IMR-90 (cell line): ENCODE measurements around the gene GALNT9.

Experiments
- CHD1 ChIP-seq: IDR thresholded peaks from 2 replicates; pipeline ENCODE4 v1.6.1; 2012; ENCODE audit warnings: low read depth, low read length, improper control_type of control experiment
- MAZ ChIP-seq: IDR thresholded peaks from 2 replicates; pipeline ENCODE4 v1.6.1; 2012; ENCODE audit warnings: low read depth, mild to moderate bottlenecking, low read length, improper control_type of control experiment, moderate library complexity, borderline replicate concordance
- RAD21 ChIP-seq: IDR thresholded peaks from 2 replicates; pipeline ENCODE4 v1.6.1; 2012; ENCODE audit warnings: low read length, improper control_type of control experiment
- TF ChIP-seq, protein P1 (sequence below): conservative IDR thresholded peaks from 2 replicates; pipeline ENCODE4 v1.5.1; 2012; ENCODE audit warnings: mild to moderate bottlenecking, low read depth, low read length, improper control_type of control experiment

DNA sequence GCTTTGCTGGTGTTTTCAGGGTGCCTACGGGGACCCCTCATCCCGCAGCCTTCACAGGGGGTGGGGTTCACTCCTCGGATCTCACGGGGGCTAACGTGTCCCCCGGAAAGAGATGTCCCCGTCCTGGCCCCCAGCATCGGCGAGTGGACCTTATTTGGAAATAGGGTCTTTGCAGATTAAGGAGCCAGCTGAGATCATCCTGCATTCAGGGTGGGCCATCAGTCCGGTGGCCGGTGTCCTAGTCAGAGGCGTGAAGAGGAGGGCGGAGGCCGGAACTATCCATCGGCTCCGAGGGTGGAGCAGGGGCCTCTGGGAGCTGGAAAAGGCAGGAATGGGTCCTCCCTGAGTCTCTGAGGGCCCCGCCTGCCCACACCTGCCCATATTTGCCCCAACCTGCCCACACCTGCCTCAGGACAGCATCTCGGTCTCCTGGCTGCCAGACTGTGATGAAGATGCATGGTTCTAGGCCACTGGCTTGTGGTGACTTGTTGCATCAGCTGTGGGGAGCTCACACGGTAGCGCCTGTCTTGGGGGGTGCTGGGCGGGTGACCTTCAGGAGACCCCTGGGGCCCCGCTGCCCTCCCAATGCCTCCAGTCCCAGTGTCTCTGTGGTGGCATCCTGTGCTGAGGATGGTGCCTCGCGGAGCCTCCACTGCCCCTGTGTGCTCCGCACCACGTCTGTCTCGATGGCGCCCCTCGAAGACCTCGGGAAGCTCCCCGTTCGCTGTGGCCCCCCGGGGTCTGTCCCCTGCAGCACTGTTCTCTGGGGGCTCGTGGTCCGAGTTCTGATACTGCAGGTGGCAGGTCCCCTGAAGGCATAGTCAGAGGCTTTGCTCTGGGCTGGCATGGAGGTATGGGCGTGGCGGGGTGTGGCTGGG is 170.5 kb downstream of the GALNT9 start:
- TF ChIP-seq, protein P1, sequence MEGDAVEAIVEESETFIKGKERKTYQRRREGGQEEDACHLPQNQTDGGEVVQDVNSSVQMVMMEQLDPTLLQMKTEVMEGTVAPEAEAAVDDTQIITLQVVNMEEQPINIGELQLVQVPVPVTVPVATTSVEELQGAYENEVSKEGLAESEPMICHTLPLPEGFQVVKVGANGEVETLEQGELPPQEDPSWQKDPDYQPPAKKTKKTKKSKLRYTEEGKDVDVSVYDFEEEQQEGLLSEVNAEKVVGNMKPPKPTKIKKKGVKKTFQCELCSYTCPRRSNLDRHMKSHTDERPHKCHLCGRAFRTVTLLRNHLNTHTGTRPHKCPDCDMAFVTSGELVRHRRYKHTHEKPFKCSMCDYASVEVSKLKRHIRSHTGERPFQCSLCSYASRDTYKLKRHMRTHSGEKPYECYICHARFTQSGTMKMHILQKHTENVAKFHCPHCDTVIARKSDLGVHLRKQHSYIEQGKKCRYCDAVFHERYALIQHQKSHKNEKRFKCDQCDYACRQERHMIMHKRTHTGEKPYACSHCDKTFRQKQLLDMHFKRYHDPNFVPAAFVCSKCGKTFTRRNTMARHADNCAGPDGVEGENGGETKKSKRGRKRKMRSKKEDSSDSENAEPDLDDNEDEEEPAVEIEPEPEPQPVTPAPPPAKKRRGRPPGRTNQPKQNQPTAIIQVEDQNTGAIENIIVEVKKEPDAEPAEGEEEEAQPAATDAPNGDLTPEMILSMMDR: no peak
- TF ChIP-seq CHD1 (no peak), MAZ (no peak), RAD21 (no peak)
